Measurements from ENCODE around the gene RAB3C. TPM values are rescaled to one million over a fixed set of nuclear protein-coding genes. Genes with fewer than 3 reads are reported as not detected.
A peak's percentile ranks its signal among the peaks of the same experiment; 100 is the strongest.

Gene RAB3C
- total RNA-seq, 2 donors from 2014 or later, result 2.3 to 45.2 TPM

DNA sequence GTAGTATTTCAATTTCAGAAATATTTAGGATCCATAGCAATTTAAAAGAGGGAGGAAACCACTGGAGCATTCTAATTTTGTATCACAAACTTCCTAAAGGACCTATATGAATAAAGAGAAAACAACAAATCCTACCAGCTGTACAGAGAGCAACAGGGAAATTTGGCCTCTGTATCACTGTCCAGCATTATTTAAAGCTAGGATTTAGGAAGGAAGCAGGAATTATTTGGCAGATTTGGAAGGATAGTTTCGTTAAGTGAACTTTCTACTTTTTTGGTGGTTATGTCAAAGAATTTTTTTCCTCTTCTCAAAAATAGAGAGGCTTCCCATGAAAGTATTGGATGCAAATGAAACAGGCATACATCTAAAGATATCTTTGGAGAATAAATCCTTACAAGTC, 269.7 kb downstream of the RAB3C start:
- 72 to 77% methylated on average over 1 of the region's 1 CpG for WGBS, 2 donors
- Histone ChIP-seq H3K27me3 (no peaks in the 10 kb centered on the region), H3K36me3 (replicated peaks in 1 of 2; ENCODE audit: insufficient read depth in 1 of 2, low read depth in 2 of 2) (no peaks in the 10 kb centered on the region), H3K4me3 (no peak overlapping the region), H3K27ac (no peak overlapping the region), H3K4me1 (peaks cover 16% of the 10 kb centered on the region), H3K9me3 (no peaks in the 10 kb centered on the region)
- intact Hi-C loops (cut with DNase I), result loop anchor here (10.0 kb wide), 1 partner anchor 358 kb away; the partner anchor contains the start of gene GAPT
- DNase-seq, result no peak
- ATAC-seq, result no peak
- no peak for TF ChIP-seq CTCF (IDR thresholded peaks at IDR 0.05)
- TF ChIP-seq POLR2A (IDR thresholded peaks at IDR 0.05), result no peak

DNA sequence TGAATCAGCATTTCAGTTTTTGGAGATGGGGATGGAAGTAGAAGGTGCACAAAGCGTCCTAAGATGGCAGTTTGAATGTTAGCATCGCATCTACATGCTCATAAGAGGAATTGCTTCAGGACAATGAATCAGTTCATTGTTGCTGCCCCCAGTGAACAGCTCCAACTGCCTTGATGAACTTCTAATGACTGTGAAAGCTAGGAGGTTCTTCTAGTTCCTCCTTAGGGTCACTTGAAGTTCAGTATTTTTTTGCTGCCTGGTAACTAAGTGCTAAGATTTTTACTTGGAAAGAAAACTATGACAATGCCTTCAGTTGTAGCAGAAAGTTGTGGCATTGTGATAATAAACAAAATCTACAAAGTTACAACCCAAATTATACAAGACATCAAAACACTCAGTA, 271.6 kb downstream of the RAB3C start:
- H3K27me3 ChIP-seq, result no peaks in the 10 kb centered on the region
- H3K9me3 ChIP-seq, result no peaks in the 10 kb centered on the region
- no peak for ATAC-seq
- DNase-seq, result no peak
- H3K4me3 ChIP-seq, result no peak overlapping the region
- no peak overlapping the region for H3K27ac ChIP-seq
- no peaks in the 10 kb centered on the region for H3K36me3 ChIP-seq (replicated peaks in 1 of 2; ENCODE audit: insufficient read depth in 1 of 2, low read depth in 2 of 2)
- intact Hi-C loops (cut with DNase I), result loop anchor here (10.0 kb wide), 1 partner anchor 360 kb away; the partner anchor contains the start of gene GAPT
- TF ChIP-seq CTCF (IDR thresholded peaks at IDR 0.05) (no peak), POLR2A (IDR thresholded peaks at IDR 0.05) (no peak)
- peaks cover 16% of the 10 kb centered on the region for H3K4me1 ChIP-seq
- WGBS, 2 donors, result 79 to 94% methylated on average over 2 of the region's 2 CpGs

GRCh38 chr5:58855851-58856739, 273.2 kb downstream of the RAB3C start:
- TF ChIP-seq CTCF (IDR thresholded peaks at IDR 0.05), result no peak
- no peak for TF ChIP-seq POLR2A (IDR thresholded peaks at IDR 0.05)
- intact Hi-C loops (cut with DNase I), result loop anchor here (10.0 kb wide), 1 partner anchor 361 kb away; the partner anchor contains the start of gene GAPT
- Histone ChIP-seq H3K27ac (no peak overlapping the region), H3K4me1 (peaks cover 6% of the 10 kb centered on the region), H3K36me3 (replicated peaks in 1 of 2; ENCODE audit: insufficient read depth in 1 of 2, low read depth in 2 of 2) (no peaks in the 10 kb centered on the region), H3K9me3 (no peaks in the 10 kb centered on the region), H3K4me3 (no peak overlapping the region), H3K27me3 (no peaks in the 10 kb centered on the region)
- ATAC-seq (peak; percentile 38), DNase-seq (no peak)
- WGBS, 2 donors, result 28 to 35% methylated on average over 8 of the region's 8 CpGs

GRCh38 chr5:58857609-58858008, 274.7 kb downstream of the RAB3C start:
- Histone ChIP-seq H3K27me3 (no peaks in the 10 kb centered on the region), H3K4me3 (no peak overlapping the region), H3K27ac (no peak overlapping the region), H3K4me1 (peaks cover 6% of the 10 kb centered on the region), H3K36me3 (replicated peaks in 1 of 2; ENCODE audit: insufficient read depth in 1 of 2, low read depth in 2 of 2) (no peaks in the 10 kb centered on the region), H3K9me3 (no peaks in the 10 kb centered on the region)
- 40 to 49% methylated on average over 2 of the region's 2 CpGs for WGBS, 2 donors
- DNase-seq (no peak), ATAC-seq (no peak)
- intact Hi-C loops (cut with DNase I), result loop anchor here (10.0 kb wide), 1 partner anchor 363 kb away; the partner anchor contains the start of gene GAPT
- TF ChIP-seq POLR2A (IDR thresholded peaks at IDR 0.05) (no peak), CTCF (IDR thresholded peaks at IDR 0.05) (no peak)

Data from body of pancreas (tissue), 4 donors.